SK-N-MC (cell line): Measurements from ENCODE around the gene ARHGEF2.

Experiments used
- DNase-seq: peaks from one replicate; pipeline ENCODE4 v3.0.0-alpha.2; 2011; ENCODE audit warnings: low read depth, low spot score
- H3K27ac ChIP-seq: fragments of 200-600 bp; sonication (generic); 2 replicates; pipeline ENCODE4 v1.5.1; 2016; ENCODE audit warnings: mixed run types
- H3K36me3 ChIP-seq: fragments of 200-600 bp; sonication (generic); 2 replicates; pipeline ENCODE4 v1.6.1; 2017; ENCODE audit warnings: antibody characterized with exemption, low read length, mixed read lengths; ENCODE audit not compliant: insufficient read depth
- H3K4me3 ChIP-seq: fragments of 200-600 bp; sonication (generic); 2 replicates; pipeline ENCODE4 v1.5.1; 2016
- H3K9ac ChIP-seq: fragments of 200-600 bp; sonication (generic); 2 replicates; pipeline ENCODE4 v1.8.0; 2017; ENCODE audit warnings: mixed run types, mixed read lengths; ENCODE audit not compliant: insufficient read length
- H3K9me3 ChIP-seq: fragments of 200-600 bp; sonication (generic); 2 replicates; pipeline ENCODE4 v1.6.1; 2017; ENCODE audit warnings: low read depth, mild to moderate bottlenecking, antibody characterized with exemption, low read length, moderate library complexity, mixed read lengths
- EZH2 ChIP-seq: fragments of 200-600 bp; sonication (generic); IDR thresholded peaks from one replicate; pipeline ENCODE4 v1.6.1; 2017; ENCODE audit warnings: antibody characterized with exemption
- FOXP2 ChIP-seq: optimal IDR thresholded peaks from 2 replicates; pipeline ENCODE3; 2011; ENCODE audit warnings: mild to moderate bottlenecking, moderate library complexity; ENCODE audit not compliant: insufficient read depth; ENCODE audit errors: extremely low read length, control extremely low read depth
- POLR2AphosphoS5 ChIP-seq: IDR thresholded peaks from 2 replicates; pipeline ENCODE4 v1.6.1; 2012; ENCODE audit warnings: mild to moderate bottlenecking, low read depth, low read length, borderline replicate concordance

The ARHGEF2 gene

DNA sequence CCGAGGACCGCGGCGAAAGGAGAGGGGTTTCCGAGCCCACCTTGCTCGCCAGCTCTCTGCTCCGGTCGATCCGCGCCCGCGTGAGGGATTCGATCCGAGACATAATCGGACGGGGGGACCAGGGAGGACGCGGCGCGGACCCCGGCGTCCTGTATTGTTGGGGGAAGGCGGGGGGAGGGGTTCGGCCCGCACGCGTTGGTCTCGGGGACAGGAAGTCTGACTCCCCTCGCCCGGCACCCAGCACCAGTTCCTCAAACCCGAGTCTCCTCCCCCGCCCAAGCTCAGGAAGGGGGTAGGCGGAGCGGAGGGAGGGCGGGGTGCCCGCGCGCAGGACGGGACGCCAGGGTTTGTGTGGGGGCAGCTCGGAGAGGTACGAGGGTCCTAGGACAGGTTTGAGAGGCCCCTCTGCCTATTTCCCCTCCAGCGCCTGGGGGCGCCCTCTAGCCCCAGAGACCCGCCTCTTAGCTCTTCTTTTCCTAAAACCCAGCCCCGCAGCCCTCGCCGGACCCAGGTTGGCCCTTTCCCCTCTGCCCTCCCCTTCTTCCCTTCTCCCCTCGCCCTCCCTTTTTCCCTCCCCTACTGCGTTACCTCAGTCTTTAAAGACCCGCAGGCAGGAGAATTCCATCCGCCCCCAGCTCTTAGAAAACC is at the start of gene ARHGEF2:
Gene ARHGEF2, minus strand, starts transcription at position 223 of the 648 bp plus-strand sequence. Its CDS starts 120 bp downstream, at position 103.
- Histone ChIP-seq H3K4me3 (peak within 1 kb of the TSS; percentile 93), H3K27ac (peak within 1 kb of the TSS; percentile 89), H3K36me3 (peaks cover 22% of the 10 kb centered on the region), H3K9ac (peak within 1 kb of the TSS; percentile 92), H3K9me3 (no peaks in the 10 kb centered on the region)
- DNase-seq, result no peak
- TF ChIP-seq POLR2AphosphoS5 (peak; percentile 83), FOXP2 (no peak), EZH2 (no peak)

DNA sequence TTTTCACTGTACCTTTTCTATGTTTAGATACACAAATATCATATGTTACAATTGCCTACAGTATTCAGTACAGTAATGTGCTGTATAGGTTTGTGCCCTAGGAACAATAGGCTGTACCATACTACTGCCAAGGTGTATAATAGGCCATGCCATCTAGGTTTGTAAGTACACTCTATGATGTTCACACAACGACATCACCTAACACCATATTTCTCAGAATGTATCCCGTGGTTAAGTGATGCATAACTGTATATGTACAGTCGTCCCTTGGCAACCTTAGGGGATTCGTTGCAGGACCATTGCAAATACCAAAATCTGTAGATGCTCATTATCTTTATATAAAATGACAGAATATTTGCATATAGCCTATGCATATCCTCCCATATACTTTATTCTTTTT is 48.2 kb upstream of the ARHGEF2 start:
- Histone ChIP-seq H3K9ac (no peak overlapping the region), H3K36me3 (no peaks in the 10 kb centered on the region), H3K9me3 (no peaks in the 10 kb centered on the region), H3K4me3 (no peak overlapping the region), H3K27ac (no peak overlapping the region)
- no peak for DNase-seq
- TF ChIP-seq FOXP2, result no peak
- TF ChIP-seq EZH2, result no peak
- no peak for TF ChIP-seq POLR2AphosphoS5

DNA sequence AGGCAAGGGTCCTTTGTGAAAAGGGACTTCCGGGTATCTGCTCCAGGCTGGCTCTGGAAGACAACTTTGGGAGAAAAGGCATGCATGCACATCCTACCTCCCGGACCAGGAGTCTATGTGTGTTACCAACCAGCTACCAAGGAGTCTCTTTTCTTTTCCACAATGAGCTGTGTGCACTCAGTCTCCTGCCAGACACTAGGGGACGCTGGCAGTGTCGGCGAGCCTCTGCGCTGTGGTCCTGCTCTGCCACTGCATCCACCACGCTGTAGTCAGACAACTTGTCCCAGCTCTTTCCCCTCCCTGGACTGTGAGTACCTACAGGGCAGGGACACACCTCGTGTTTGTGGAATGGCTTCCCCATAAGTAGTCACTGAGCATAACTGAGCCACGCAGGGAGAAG is 47.5 kb upstream of the ARHGEF2 start:
- H3K27ac ChIP-seq, result no peak overlapping the region
- no peak overlapping the region for H3K4me3 ChIP-seq
- no peaks in the 10 kb centered on the region for H3K9me3 ChIP-seq
- H3K36me3 ChIP-seq, result no peaks in the 10 kb centered on the region
- no peak overlapping the region for H3K9ac ChIP-seq
- TF ChIP-seq FOXP2 (no peak), POLR2AphosphoS5 (no peak), EZH2 (no peak)
- no peak for DNase-seq

DNA sequence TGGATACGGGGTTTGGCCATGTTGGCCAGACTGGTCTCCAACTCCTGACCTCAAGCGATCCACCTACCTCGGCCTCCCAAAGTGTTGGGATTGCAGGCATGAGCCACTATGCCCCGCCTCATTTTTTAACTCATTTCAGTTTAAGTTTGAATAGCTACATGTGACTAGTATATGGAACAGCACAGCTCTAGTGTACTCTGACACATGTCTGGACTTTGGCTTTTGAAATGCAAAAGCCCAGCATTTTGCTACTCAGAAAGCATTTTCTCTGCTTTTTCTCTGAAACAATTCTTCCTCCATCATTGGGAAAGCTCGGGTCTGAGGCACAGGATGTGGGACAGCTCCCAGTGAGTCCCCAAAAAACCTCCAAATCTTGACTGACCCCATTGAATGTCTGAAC is 46.5 kb upstream of the ARHGEF2 start:
- TF ChIP-seq FOXP2 (no peak), EZH2 (no peak), POLR2AphosphoS5 (no peak)

GRCh38 chr1:156021954-156022353 is 43.6 kb upstream of the ARHGEF2 start:
- H3K9me3 ChIP-seq, result no peaks in the 10 kb centered on the region
- H3K4me3 ChIP-seq, result no peak overlapping the region
- TF ChIP-seq FOXP2 (no peak), EZH2 (no peak), POLR2AphosphoS5 (no peak)
- DNase-seq, result no peak
- no peak overlapping the region for H3K27ac ChIP-seq
- no peak overlapping the region for H3K9ac ChIP-seq
- peaks cover 25% of the 10 kb centered on the region for H3K36me3 ChIP-seq

More for the DNA sequence above, 46.5 kb upstream of the ARHGEF2 start:
- no peak overlapping the region for H3K27ac ChIP-seq
- peaks cover 1% of the 10 kb centered on the region for H3K36me3 ChIP-seq
- DNase-seq, result no peak
- no peak overlapping the region for H3K4me3 ChIP-seq
- H3K9me3 ChIP-seq, result no peaks in the 10 kb centered on the region
- no peak overlapping the region for H3K9ac ChIP-seq

- Histone ChIP-seq H3K27ac (peak overlapping the region; percentile 54; the same call in 1 of the 2 replicates), H3K4me3 (peak overlapping the region; percentile 93), H3K36me3 (peaks cover 34% of the 10 kb centered on the region), H3K9me3 (no peaks in the 10 kb centered on the region), H3K9ac (peak overlapping the region; percentile 80)
- DNase-seq, result no peak
- peak; percentile 50; the same call in 1 of the 2 replicates for TF ChIP-seq POLR2AphosphoS5
- TF ChIP-seq EZH2, result no peak
These were observed 42.7 kb upstream of the ARHGEF2 start for GRCh38 chr1:156021093-156021428.

DNA sequence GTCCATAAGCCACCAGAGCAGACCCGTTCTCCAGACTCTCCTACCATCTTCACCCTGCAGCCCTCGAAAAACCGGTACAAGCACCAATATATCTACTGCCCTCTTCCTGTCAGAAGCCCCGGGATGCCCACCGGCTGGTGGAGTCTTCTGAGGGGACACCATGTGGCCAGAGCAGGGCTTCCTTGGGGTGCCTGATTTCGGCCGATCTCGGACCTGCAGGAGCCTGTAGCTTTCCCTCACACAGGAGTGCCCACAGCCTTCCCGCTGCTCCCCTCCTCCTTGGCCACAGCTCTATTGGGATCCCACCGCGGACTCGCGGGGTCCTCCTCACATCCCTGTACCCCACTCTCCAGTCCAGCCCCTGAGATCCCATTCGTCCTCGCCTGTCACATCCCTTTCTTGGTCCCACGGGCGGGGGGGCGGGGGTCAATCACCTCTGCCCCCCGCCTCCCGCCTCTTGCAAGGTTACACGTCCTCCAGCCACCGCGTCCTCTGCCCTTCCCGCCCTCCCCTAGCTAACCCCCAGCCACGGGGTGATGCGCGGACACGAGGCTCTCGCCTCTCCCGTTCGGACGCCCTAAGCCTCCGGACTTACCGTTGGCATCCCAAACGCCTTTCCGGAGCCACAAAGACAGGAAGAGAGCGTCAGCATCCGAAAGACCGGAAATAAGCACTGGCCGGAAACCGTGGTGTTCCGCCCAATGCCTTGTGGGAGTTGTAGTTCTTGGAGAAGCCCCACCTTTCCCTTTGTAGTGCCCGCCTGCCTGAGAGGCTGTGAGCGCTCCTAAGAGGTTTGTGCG is 42.1 kb upstream of the ARHGEF2 start, which contains the start of gene SSR2:
Gene SSR2, minus strand, starts transcription at position 659 of the 800 bp plus-strand sequence. CDS start 784 bp downstream, outside the sequence.
- Histone ChIP-seq H3K9ac (peak within 1 kb of the TSS; percentile 80), H3K9me3 (no peaks in the 10 kb centered on the region), H3K27ac (peak within 1 kb of the TSS; percentile 54; the same call in 1 of the 2 replicates), H3K4me3 (peak within 1 kb of the TSS; percentile 93), H3K36me3 (peaks cover 38% of the 10 kb centered on the region)
- peak; percentile 72 for TF ChIP-seq FOXP2
- no peak for TF ChIP-seq EZH2
- peak; percentile 93 for TF ChIP-seq POLR2AphosphoS5
- DNase-seq, result peak; percentile 50

DNA sequence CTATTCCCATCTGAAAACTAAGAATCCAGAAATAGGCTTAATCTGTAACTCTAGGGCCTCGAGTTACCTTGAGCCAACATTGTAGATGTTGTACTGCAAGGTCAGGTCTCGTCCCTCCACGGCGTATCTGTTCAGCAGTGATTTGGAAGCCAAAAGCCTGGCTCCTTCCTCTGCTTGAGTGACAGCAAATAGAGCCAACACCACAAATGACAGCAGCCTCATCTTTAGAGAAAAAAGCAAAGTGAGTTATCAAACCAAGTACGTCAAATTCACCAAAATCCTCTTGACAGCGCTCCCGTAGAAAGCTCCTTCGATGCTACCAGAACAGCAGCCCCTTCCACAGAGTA is 41.6 kb upstream of the ARHGEF2 start:
- Histone ChIP-seq H3K36me3 (peaks cover 40% of the 10 kb centered on the region), H3K27ac (no peak overlapping the region), H3K9ac (peak overlapping the region; percentile 80), H3K9me3 (no peaks in the 10 kb centered on the region), H3K4me3 (peak overlapping the region; percentile 93)
- no peak for TF ChIP-seq FOXP2
- no peak for TF ChIP-seq POLR2AphosphoS5
- TF ChIP-seq EZH2, result no peak
- no peak for DNase-seq
